ENCODE results near the gene SPCS1.

The SPCS1 gene

GRCh38 chr3:52733256-52733891 is 27.5 kb downstream of the SPCS1 start:
- DNase-seq, result no peak

GRCh38 chr3:52739730-52740129 is 33.8 kb downstream of the SPCS1 start:
- DNase-seq, result no peak

- DNase-seq, result no peak
Measured at GRCh38 chr3:52742418-52743041, 36.6 kb downstream of the SPCS1 start.

GRCh38 chr3:52743152-52743551 is 37.2 kb downstream of the SPCS1 start:
- DNase-seq, result no peak

- no peak for DNase-seq
Measured at GRCh38 chr3:52743721-52744120, 37.8 kb downstream of the SPCS1 start.

- no peak for DNase-seq
Measured at GRCh38 chr3:52752045-52752660, 46.2 kb downstream of the SPCS1 start.

- no peak for DNase-seq
Measured at GRCh38 chr3:52754373-52754772, 48.5 kb downstream of the SPCS1 start.

- no peak for DNase-seq
Measured at GRCh38 chr3:52756141-52756540, 50.2 kb downstream of the SPCS1 start.

Data from activated gamma-delta T cell (primary cell).